Urothelium cell line (cell line): ENCODE results near the gene QTRT2.

Experiments used
- DNase-seq: peaks from one replicate; pipeline ENCODE4 v3.0.0; 2011; ENCODE audit warnings: low spot score, mixed read lengths
- FAIRE-seq: peaks from 2 replicates; lab custom pipeline; 2011; peaks lifted over from hg19 to GRCh38; lab: Jason Lieb, UNC

Gene QTRT2

GRCh38 chr3:114119776-114120175 lies 63.2 kb downstream of the QTRT2 start:
- DNase-seq (no peak), FAIRE-seq (no peak)

GRCh38 chr3:114120211-114120610 lies 63.7 kb downstream of the QTRT2 start:
- DNase-seq, result no peak
- FAIRE-seq, result no peak

- DNase-seq, result no peak
- no peak for FAIRE-seq
Observed at GRCh38 chr3:114122027-114122709, 65.6 kb downstream of the QTRT2 start.

GRCh38 chr3:114126461-114126860 lies 69.9 kb downstream of the QTRT2 start:
- no peak for DNase-seq
- FAIRE-seq, result no peak

GRCh38 chr3:114127517-114127916 lies 71.0 kb downstream of the QTRT2 start:
- DNase-seq (no peak), FAIRE-seq (no peak)

- FAIRE-seq (no peak), DNase-seq (no peak)
Observed at GRCh38 chr3:114128231-114128630, 71.7 kb downstream of the QTRT2 start.

GRCh38 chr3:114128826-114129225 lies 72.3 kb downstream of the QTRT2 start:
- FAIRE-seq, result no peak

GRCh38 chr3:114132500-114132899 lies 76.0 kb downstream of the QTRT2 start:
- no peak for DNase-seq
- FAIRE-seq, result no peak

More at GRCh38 chr3:114128826-114129225, 72.3 kb downstream of the QTRT2 start:
- no peak for DNase-seq

GRCh38 chr3:114133947-114134346 lies 77.4 kb downstream of the QTRT2 start:
- FAIRE-seq (no peak), DNase-seq (no peak)
